Upper lobe of right lung (tissue), 1 donor: ENCODE results near the gene PAPPA2. TPM values are rescaled to one million over a fixed set of nuclear protein-coding genes. Genes with fewer than 3 reads are reported as not detected.

ENCODE experiments used
- ATAC-seq: fragments of 200-7000 bp; cut with Tn5 transposase; one replicate; pipeline ENCODE4 v1.9.1; 2020; ENCODE audit warnings: mild to moderate bottlenecking, moderate library complexity
- DNase-seq: peaks from one replicate; pipeline ENCODE4 v3.0.0-alpha.2; 2020
- H3K27ac ChIP-seq: fragments of 200-600 bp; one replicate; pipeline ENCODE4 v1.8.0; 2022
- H3K27me3 ChIP-seq: fragments of 200-600 bp; one replicate; pipeline ENCODE4 v1.8.0; 2022; ENCODE audit warnings: mild to moderate bottlenecking
- H3K36me3 ChIP-seq: fragments of 200-600 bp; one replicate; pipeline ENCODE4 v1.8.0; 2022
- H3K4me1 ChIP-seq: fragments of 200-600 bp; one replicate; pipeline ENCODE4 v1.8.0; 2022
- H3K4me3 ChIP-seq: fragments of 200-600 bp; one replicate; pipeline ENCODE4 v1.8.0; 2022; ENCODE audit warnings: mild to moderate bottlenecking
- H3K9me3 ChIP-seq: fragments of 200-600 bp; one replicate; pipeline ENCODE4 v1.8.0; 2022
- CTCF ChIP-seq: fragments of 200-600 bp; IDR thresholded peaks from one replicate; pipeline ENCODE4 v1.8.0; 2022; ENCODE audit warnings: antibody characterized with exemption
- intact Hi-C: fragments of 100-400 bp; cut with DNase I; formaldehyde crosslinking; loops from one replicate; pipeline ENCODE4 v1.11.0; 2022
- total RNA-seq: library from RNA; stranded (reverse); fragmentation: NEBNext Ultra II Directional; extraction: Animal tissue kit (Norgen Biotek cat#: 25700); gene quantifications from one replicate; pipeline ENCODE4 v1.2.1, GENCODE V29; 2021
- donor health status: DM: no; HTN: yes; CAD: no; lungs with severe emphysema.

Gene PAPPA2
- total RNA-seq, 1 donor from 2014 or later: 0.17 TPM

GRCh38 chr1:176811511-176812288 lies 348.7 kb downstream of the PAPPA2 start:
- H3K27me3 ChIP-seq: no peaks in the 10 kb centered on the region
- no peak for TF ChIP-seq CTCF
- H3K36me3 ChIP-seq: no peaks in the 10 kb centered on the region
- no peaks in the 10 kb centered on the region for H3K4me1 ChIP-seq
- intact Hi-C loops: no loop called here
- ATAC-seq (no peak), DNase-seq (no peak)
- no peak overlapping the region for H3K4me3 ChIP-seq
- H3K27ac ChIP-seq: no peak overlapping the region
- no peaks in the 10 kb centered on the region for H3K9me3 ChIP-seq

GRCh38 chr1:176815621-176816020 lies 352.6 kb downstream of the PAPPA2 start:
- Histone ChIP-seq H3K4me1 (no peaks in the 10 kb centered on the region), H3K36me3 (no peaks in the 10 kb centered on the region), H3K27ac (no peak overlapping the region), H3K9me3 (no peaks in the 10 kb centered on the region), H3K4me3 (no peak overlapping the region), H3K27me3 (no peaks in the 10 kb centered on the region)
- intact Hi-C loops: no loop called here
- DNase-seq (no peak), ATAC-seq (no peak)
- TF ChIP-seq CTCF: no peak

DNA sequence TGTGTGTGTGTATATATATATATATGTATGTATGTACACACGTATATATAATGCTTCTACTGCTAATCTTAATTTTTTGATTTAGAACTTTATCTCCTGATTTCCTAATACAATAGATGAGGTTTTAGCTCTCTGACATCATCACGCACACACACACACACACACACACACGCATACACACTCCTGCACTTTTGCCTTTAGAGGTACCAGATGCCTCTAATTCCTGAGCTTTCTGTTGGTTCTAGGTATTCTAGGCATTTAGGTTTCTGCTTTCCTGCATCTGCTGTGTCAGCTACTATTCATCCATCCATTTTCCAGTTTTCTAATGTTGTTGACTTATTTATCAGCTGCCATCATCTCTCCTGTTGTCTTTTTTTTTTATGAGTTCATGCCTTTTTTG lies 353.3 kb downstream of the PAPPA2 start:
- ATAC-seq (no peak), DNase-seq (no peak)
- Histone ChIP-seq H3K27me3 (no peaks in the 10 kb centered on the region), H3K27ac (no peak overlapping the region), H3K4me1 (no peaks in the 10 kb centered on the region), H3K36me3 (no peaks in the 10 kb centered on the region), H3K4me3 (no peak overlapping the region), H3K9me3 (no peaks in the 10 kb centered on the region)
- intact Hi-C loops: no loop called here
- TF ChIP-seq CTCF: no peak

DNA sequence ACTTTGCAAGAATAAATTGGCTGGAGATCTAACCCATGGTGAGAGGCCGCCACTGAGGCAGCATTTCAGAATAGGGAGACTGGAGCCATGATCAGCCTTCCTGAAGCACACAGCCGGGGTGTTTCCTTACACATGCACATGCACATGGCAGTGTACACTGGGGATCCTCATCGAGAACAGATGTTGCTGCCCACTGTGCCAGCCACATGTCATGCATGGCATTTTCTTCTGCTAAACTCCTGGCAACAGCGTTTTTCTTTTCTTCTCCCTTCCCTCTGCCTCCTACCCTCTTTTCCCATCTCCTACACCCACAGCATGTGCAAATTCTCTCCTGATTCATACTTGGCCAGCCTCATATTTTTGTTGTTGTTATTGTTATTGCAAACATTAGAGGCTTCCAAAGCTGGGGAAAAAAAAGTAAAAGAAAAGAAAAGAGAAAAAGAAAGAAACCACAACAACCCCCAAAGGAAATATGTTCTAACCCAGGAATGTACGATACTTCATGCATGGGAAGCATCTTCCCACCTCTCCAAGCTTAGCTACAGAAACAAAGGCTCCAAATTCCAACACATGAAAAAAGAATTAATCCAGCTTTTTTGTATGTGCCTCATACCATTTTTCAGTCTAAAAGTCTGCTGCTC lies 357.5 kb downstream of the PAPPA2 start:
- no peak for TF ChIP-seq CTCF
- Histone ChIP-seq H3K9me3 (no peaks in the 10 kb centered on the region), H3K27ac (no peak overlapping the region), H3K36me3 (no peaks in the 10 kb centered on the region), H3K4me3 (no peak overlapping the region), H3K4me1 (no peaks in the 10 kb centered on the region), H3K27me3 (no peaks in the 10 kb centered on the region)
- intact Hi-C loops: no loop called here
- no peak for ATAC-seq
- DNase-seq: no peak

- TF ChIP-seq CTCF: no peak
- no peak for ATAC-seq
Measured at GRCh38 chr1:176826265-176826664, 363.3 kb downstream of the PAPPA2 start.

More at GRCh38 chr1:176826265-176826664, 363.3 kb downstream of the PAPPA2 start:
- no peaks in the 10 kb centered on the region for H3K27me3 ChIP-seq
- no peaks in the 10 kb centered on the region for H3K4me1 ChIP-seq
- no peaks in the 10 kb centered on the region for H3K9me3 ChIP-seq
- DNase-seq: no peak
- H3K27ac ChIP-seq: no peak overlapping the region
- intact Hi-C loops: no loop called here
- no peak overlapping the region for H3K4me3 ChIP-seq
- H3K36me3 ChIP-seq: no peaks in the 10 kb centered on the region
